Stimulated activated CD4-positive, alpha-beta T cell treated with anti-CD3 and anti-CD28 coated beads, TNF-alpha, amount 100 ng/mL, for 4 hours (primary cell): ENCODE data around the gene TAC4.
A peak's percentile ranks its signal among the peaks of the same experiment; 100 is the strongest.

ENCODE experiments used
- DNase-seq, 3 experiments: peaks; one replicate each; pipeline ENCODE4 v3.0.0-alpha.2; 2020; ENCODE audit warnings: low read depth in 3 of 3

Gene TAC4, protein sequence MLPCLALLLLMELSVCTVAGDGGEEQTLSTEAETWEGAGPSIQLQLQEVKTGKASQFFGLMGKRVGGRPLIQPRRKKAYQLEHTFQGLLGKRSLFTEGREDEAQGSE

DNA sequence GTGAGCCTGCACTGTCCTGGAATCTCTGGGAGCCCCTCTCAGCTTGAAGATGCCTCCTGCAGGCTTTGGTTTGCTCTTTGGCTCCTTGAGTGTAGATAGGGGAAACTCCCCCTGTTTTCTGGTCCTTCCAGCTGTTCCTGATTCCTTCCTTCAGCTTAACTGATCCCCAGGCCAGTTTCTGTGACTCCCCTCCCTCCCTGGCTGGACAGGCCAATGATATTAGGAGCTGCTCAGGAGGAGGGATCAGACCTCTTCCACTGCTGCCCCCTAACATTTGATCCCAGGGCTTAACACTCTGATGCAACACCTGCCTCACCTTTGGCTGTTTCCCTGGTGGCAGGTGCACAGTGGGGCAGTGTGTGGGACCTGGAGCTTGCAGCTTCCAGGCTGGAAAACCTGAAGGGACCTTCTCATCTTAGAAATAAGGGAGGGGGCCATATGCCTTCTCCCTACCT is at the start of gene TAC4:
TSS of gene TAC4 (minus strand) at position 51 of the 455 bp plus-strand sequence. CDS start 52 bp downstream, outside the sequence.
- no peak for DNase-seq

DNA sequence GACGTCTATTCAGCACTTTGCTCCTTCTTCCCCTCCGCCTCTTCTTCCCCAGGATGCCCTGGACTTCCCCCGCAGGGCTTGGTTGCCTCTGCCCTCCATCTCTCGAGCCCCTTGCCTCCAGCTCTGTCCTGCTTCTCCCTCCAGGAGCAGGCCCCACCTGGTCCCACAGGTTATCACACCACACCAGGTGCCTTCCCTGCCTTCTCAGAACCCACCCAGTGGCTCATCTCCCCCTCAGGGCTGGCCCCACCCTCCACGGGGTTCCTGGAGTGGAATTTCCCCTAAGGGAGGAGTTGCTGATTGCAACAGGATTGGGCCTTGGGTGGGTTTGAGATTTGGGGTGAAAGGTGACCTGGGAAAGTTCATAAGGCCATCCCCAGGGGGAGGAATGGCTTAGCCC is 49.0 kb upstream of the TAC4 start:
- no peak for DNase-seq

DNA sequence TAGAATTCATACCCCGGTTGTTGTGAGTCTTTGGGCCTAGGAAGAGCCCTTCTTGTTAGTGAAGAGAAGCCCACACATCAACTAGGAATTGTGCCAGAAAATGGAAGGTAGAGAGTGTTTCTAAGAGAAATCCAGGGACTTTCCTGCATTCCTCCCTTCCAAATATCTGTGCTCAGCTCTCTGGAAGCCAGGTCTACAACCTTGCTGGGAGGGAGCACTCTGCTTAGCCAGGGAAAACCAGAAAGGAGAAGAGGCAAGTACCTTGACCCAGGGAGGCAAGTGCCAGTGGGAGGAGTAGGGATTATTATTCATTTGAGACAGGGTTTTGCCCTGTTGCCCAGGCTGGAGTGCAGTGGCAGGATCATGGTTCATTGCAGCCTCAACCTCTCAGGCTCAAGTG is 48.4 kb upstream of the TAC4 start:
- DNase-seq = no peak

DNA sequence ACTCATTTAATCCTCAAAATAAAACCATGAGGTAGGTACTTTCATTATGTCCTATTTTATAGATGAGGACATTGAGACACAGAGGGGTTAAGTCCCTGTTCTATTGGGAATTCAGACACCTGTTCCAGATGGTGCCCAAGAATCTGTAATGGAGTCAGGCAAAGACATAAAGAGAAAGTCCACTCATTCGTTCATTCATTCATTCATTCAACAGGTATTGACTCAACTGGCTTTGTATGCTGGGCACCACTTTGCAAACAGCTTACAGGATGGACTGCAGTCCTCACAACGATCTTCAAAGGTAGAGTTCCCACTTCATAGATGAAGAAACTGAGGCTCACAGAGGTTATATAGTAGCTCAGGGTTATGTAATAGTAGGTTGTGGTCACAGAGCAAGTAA is 47.9 kb upstream of the TAC4 start:
- DNase-seq = no peak

DNA sequence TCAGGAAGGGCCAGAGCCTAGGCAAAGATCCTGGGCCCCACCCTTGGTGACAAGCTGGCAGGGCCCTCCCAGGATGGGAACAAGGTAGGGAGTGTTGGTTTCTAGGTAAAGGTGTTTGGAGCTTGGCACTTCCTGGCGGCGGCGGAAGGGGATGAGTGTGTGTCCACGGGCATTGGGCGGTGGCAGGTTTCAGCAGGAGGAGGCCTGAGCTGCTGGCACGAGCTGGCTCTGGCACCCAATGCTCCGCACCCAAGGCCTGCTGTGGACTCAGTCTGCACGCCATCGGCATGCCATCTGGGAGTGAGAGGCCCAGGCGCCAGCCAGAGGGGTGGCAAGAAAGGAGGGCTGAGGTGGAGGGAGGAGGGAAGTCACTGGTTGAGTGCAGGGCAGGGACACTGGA is 46.9 kb upstream of the TAC4 start:
- no peak for DNase-seq

DNA sequence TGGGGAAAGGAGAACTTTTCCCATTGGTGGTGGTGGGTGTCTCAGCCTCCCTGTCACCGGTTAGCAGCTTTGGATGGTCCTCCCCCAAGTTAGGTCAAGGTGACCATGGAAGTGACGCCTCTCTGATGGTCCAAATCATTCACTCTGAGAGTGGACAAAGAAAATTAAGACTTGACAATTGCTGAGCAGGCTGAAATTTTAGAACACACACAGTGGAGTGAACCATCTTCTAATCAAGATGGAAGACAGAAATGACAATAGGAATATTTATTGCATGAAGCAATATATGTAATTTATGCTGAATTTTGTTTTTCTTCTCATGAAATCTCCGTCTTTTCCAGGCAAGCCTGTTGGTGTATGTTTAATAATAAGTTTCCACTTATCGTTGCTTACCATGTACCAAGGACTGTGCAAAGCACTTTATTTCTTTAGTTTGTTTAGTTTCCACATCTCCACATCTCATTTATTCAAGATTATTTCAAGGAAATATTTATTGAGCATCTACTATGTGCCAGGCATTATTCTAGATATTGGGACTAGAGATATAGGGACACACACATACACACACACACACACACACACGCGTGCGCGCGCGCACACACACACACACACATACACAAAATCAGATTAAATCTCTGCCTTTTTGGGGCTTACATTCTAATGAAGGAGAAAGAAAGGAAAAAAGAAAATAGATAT is 44.0 kb upstream of the TAC4 start:
- DNase-seq = no peak

DNA sequence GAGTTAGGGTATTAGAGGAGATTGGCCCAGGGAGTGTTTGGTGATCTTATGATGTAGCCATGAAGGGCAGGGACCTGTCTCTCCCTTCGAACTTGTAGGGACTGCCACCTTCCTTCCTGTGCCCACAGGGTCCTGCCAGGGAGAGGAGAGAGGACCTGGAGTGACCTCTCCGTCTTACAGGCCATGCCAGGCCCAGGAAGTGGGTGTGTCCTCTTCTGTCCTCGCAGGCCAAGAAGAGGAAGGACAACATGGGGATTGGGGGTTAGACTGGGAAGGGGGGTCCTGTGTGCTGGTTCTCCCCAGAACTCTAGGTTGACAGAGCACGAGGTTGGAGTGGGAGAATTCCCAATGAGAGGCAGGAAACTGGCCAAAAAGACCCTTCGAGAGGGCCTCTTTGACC is 43.4 kb upstream of the TAC4 start:
- DNase-seq = no peak

DNA sequence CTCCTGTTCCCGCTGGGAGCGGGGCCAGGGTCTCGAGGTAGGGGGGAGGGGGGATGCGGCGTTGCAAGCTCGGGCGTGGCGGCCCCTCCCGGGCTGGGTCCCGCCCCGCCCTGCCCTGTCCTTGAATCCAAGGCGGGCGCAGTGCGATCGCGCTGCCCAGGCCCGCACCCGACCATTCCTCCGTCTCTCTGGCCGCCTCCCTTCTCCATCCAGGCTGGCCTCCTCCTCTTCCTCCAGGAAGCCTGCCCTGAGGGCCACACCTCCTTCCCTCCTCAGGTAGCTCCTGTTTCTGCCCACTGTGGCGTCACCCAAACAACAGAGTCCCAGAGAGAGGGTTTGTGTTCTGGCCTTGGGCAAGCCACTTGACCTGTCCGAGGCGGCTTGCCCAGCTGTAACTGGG is 43.0 kb upstream of the TAC4 start:
- DNase-seq = no peak

DNA sequence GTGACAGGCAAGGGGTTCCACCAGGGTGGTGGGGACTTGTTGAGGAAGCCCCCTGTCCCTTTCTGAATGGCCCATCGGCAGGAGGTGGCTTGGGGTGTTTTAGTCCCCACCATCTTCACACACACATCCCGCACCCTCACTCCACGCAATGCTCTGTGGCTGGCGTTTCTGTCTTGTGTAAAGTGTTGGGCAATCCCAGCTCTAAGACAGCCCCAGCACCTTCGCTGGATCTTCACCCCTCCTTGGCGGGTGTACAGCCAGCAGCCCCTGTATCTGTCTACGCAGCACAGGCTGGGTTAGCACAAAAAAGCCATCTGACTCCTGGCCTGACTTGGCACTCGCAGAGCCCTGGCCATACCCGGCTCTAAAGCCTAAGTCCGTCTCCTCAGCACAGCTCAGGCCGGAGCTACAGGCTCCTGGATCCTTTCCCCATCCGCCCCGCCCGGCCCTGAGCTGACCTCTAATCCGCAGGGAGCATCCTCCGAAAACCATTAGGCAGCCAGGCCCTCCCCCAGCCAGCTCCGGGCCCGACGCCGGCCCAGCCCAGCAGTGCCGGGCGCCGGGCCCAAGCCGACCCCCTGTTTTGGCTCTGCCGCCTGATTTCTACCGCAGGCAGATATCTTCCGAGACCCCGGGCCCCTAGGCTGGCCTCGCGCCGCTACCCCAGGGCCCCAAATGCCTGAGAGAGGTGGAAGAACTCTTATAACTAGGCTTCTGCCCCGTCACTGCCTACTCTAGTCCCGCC is 42.4 kb upstream of the TAC4 start:
- DNase-seq = no peak

DNA sequence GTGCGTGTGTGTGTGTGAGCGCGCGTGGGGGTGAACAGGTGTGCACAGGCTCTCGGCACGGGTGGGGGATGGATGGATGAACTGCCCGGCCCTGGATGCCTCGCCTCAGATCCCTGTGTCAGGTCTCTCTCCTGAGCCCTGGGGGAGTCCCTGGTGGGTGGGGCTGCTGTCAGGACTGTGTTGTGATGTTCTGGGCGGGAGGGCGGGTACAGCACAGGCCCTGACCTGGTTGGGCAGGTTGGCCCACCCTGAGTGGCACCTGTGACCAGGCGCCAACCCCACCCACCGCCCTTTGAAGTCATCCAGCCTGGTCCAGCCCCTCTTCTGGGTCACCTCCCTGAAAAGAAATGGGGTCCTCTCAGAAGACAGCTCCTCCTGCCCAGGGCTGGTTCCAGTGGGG is 41.6 kb upstream of the TAC4 start:
- no peak for DNase-seq

DNA sequence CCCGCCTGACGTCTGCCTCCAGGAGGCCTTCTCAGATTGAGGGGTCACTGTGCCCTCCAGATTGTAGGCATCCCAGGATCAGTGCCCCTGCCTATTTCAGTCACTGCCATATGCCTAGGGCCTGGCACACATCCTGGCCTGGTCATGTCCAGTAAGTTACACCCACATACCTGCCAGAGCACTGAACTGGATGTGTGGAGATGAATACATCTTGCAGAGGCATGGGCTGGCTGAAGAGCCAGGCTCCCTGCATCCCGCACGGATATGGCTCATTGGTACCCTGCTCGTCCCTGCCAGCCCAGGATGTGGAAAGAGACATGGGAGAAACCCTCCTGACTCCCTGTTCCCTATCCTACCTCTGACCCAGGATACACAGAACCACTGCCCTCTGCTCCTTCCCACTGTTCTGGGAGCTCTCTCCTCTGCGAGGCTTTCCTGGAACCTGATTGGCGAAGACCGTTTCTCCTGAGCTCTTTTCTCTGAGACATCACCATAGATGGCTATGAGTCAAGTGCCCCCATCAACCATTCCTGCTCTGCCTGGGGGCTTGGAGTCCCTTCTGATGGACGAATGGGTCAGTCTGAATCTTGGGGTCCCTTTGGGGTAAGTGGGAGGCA is 40.0 kb upstream of the TAC4 start:
- DNase-seq = no peak

DNA sequence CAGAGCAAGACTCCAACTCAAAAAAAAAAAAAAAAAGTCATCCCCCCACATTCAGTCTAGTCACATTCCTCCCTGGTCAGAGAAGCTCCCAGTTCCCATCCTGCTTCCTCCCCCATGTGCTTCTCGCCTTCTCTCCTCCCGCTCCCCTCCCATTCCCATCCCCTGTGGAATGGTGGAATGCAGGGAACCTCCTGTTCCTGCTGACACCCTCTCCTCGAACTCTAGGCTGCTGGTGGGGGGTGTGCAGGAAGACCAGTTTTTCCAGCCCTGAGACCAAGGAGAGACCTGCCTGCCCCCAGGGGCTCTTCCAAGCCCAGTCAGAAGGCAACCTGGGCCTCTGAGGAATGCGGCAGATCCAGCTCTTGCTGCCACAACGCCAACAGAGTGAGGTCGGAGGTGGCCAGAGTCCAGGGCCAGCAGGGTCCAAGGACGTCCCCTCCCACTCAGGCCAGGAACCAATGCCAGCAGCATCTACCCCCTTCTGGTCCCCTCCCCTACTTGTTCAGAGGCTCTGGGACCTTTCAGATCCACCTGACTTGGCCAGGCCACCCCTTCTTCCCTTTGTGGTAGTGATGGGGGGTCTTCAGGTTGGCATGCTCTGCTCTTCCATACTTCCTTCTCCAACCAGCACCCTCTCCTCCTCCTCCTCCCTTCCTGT is 39.3 kb upstream of the TAC4 start:
- no peak for DNase-seq

DNA sequence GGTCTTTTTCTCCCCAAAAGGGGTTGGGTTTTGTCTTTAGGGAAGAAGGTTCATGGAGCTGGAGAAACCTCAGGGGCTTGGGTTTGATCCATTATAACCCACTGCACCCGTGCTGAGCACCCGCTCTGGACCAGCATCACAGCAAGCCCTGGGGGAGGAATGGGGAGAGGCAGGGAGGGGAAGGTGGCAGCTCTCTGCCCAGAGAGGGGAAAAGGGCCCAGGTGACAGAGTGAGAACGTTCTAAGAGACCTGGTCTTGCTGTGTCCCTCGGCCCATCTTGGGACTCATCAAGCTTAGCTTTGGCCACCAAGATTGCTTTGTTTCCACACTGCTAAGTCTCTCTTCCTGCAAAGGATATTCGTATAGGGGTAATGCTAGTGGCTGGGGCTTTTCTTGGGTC is 38.2 kb upstream of the TAC4 start:
- no peak for DNase-seq

DNA sequence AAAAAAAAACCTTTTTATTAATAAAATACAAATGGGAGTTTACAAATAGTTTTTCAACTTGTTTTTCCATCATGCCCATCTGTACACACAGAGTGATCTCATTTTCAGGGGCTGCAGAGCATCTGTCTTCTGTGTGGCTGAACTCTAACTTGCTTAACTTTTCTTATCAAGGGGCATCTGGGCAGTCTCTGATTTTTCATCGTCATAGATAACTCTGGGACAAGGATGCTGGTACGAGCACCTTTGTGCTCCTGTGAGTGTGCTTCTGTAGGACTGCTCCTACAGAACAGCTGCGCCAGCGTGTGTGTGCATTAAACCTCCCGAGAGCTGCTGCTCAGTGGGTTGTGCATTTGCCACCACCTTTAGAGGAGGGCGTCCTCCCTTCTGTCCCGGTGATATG is 34.6 kb upstream of the TAC4 start:
- no peak for DNase-seq

DNA sequence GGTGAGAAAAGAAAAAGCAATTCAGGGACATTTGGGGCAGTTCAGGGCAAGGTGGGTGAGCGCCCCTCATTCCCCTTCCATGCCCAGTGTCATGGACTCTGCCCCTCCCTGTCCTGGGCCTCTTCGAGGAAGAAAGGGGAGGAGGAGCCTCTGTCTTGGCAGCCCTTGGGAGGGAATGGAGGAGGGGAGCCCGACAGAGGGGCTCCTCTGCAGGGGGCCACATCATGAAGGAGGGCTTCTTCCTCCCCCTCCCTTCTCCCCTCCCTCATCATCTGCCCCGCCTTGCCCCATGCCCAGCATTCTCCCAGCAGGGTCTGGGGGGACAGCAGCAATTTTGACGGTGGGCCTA is 33.2 kb upstream of the TAC4 start:
- DNase-seq = no peak

DNA sequence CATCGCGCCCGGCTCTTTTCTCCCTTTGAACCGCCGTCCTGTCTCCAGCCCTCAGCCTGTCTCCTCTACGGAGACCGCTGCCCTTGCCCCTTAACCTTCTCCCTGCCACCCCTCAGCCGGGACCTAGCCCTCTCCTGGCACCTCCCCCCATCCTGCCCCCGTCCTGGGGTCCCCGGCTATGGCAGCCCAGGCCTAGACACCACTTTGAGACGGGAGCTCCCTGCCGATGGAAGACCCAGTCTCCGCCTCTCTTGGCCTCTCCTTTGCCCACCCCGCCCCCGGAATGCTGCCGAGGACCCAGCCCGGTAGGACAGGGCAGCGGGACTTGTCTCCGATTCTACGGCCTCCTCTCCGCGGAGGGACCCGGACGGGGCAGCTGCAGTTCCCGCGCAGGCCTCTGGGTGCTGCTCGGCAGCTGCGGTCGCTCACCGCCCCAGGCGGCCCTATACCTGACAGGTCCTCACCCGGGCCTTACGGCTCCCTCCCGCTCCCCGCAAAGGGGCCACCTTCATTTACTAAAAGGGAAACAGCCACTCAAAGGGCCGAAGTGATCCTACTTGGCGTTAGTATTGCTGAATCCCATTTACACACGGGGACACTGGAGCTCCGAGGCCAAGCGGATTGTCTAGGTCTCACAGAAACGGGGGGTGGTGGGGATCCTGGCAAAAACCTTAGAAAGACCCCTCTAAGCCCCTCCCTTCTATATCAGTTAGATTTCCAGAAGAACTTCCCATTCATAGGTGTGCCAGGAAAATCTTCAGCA is 32.6 kb upstream of the TAC4 start:
- DNase-seq = peak; percentile 47 to 61 (median 54)

DNA sequence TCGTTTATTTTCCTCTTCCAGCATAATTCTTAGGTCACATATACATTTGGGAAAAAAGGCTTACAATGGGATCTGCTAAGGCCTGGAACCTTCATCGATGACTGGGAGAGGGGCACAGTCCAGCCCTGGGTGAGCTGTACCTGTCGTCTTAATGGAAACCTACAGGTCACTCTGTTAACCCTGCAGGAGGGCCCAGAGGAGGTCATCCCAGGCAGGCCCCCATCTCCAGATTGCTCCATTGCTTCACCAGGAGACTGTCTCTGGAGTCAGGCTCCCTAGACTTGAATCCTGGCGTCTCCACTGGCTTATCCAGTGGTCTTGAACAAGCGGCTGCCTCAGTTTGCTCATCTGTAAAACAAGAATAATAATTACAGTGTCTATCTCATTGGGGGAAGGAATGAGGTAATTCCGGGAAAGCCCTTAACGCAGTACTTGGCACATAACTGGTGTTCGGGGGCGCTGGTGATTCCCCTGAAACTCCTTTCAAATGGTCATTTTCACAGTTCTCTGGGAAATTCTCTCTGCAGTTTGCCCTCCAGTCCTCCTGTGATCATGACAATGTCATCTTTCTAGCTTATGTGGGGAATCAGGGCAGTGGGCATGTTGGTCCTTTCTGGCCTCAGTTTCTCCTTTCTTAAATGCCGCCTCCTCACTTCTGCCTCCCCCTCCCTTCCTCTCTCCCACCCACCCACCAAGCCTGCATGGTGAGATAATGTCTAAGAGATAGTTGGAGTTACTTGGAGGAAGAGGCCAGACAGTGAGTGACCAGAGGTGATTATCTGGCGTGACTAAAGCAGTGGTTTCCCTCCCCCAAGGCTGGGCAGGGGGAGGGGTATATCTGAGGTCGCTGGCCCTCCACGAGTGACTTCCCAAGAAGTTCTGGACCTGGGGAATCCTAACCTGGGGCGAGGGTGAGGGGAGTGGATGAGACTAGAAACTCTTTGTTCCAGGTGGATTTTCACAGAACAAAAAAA is 31.3 kb upstream of the TAC4 start:
- no peak for DNase-seq

DNA sequence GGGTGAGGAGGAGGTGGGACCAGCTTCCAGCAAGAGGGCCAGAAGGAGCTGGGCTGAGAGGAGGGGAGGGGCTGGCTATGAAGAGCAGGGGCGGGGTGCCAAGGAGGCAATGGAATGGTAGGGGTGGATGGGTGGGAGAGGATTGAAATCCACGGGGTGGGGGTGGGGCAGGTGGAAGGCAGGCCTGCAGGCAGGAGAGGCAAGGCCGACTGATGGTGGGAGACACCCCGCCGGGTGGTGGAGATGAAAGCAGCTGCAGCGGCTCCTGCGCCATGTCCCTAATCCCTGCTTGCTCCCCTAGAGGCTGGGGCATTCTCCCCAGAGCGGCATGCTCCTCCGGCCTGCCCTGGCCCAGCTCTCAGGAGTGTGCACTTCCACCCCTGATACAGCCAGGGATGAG is 27.8 kb upstream of the TAC4 start:
- no peak for DNase-seq

DNA sequence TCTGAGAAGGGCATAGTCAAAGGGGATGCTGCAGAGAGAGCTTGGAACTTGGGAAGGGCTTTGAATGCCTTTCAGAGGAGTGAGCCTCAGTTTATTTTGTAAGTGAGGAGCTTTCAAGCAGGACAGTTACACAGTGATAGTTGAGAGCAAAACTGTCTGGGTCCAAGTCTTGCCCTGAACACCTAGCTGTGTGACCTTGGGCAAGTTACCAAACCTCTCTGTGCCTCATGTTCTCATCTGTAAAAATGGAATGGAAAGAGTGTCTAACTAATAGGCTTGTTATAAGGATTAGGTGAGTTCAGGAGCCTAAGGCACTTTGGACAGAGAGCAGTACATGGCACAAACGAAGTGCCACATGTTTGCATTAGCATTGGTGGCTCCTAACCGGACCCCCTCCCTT is 27.0 kb upstream of the TAC4 start:
- no peak for DNase-seq

DNA sequence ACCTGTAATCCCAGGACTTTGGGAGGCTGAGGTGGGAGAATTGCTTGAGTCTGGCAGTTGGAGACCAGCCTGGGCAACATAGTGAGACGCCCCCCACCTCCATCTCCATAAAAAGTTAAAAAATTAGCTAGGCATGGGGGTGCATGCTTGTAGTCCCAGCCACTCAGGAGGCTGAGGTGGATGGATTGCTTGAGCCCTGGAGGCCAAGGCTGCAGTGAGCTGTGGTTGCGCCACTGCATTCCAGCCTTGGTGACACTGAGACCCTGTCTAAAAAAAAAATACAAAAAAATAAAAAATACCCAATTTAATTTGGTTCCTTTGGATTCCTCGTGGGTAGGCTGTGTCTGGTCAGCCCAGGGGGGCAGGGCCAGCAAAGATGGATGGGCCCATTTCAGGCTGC is 26.1 kb upstream of the TAC4 start:
- DNase-seq = no peak
